Measurements from ENCODE around the gene KCNIP1.

DNA sequence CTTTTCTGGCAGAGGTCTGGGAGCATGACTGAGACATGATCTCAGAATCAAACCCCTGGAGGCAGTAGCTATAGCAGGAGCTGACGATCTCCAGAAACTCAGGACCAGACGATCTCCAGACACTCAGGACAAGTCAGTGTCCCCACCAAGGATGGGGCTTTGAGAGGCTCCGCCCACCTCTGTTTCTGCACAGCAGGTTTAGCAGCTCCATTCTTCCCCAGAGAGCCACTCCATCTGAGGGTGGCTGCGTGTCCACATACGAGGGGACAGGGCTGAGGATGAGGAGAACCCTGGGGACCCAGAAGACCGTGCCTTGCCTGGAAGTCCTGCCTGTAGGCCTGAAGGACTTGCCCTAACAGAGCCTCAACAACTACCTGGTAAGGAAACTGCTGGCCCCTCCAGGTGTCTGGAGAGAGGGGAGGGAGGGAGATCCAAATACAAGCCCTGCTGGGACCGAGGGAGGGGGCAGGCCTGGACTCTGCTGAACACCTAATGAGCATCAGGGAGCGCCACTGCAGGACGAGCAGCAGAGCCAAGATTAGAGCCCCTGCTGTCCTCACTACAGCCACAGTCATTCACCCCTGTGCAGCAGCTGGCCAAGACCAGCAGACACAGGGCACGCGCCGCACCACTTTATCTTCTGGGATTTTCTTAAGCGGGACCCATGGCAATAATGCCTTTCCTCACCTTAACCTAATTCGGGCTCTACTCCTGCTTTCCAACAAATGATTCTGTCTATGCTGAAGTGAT is 279.9 kb downstream of the KCNIP1 start, which contains the start of gene GABRP:
- TF ChIP-seq, protein P1, sequence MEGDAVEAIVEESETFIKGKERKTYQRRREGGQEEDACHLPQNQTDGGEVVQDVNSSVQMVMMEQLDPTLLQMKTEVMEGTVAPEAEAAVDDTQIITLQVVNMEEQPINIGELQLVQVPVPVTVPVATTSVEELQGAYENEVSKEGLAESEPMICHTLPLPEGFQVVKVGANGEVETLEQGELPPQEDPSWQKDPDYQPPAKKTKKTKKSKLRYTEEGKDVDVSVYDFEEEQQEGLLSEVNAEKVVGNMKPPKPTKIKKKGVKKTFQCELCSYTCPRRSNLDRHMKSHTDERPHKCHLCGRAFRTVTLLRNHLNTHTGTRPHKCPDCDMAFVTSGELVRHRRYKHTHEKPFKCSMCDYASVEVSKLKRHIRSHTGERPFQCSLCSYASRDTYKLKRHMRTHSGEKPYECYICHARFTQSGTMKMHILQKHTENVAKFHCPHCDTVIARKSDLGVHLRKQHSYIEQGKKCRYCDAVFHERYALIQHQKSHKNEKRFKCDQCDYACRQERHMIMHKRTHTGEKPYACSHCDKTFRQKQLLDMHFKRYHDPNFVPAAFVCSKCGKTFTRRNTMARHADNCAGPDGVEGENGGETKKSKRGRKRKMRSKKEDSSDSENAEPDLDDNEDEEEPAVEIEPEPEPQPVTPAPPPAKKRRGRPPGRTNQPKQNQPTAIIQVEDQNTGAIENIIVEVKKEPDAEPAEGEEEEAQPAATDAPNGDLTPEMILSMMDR (optimal IDR thresholded peaks at IDR 0.05 in 1 of 3, IDR thresholded peaks at IDR 0.05 in 1 of 3, conservative IDR thresholded peaks at IDR 0.05 in 1 of 3; ENCODE audit: extremely low read depth in 1 of 3, insufficient read depth in 2 of 3, low read length in 3 of 3): no peak
- TF ChIP-seq EZH2 (IDR thresholded peaks at IDR 0.05; ENCODE audit: low read length): no peak

Measured in keratinocyte (primary cell).